Hepatocyte (in vitro differentiated cells): ENCODE data around the gene CKB. TPM values are rescaled to one million over a fixed set of nuclear protein-coding genes. Genes with fewer than 3 reads are reported as not detected.

ENCODE experiments used
- DNase-seq: peaks from one replicate; pipeline ENCODE4 v3.0.0-alpha.2; 2016; ENCODE audit warnings: low spot score
- H2AFZ ChIP-seq: fragments of 200-600 bp; sonication (generic); 2 replicates; pipeline ENCODE4 v1.6.0; 2016; ENCODE audit warnings: antibody characterized with exemption, mild to moderate bottlenecking
- H3K27ac ChIP-seq: fragments of 200-600 bp; sonication (generic); 2 replicates; pipeline ENCODE4 v1.5.1; 2016; ENCODE audit warnings: mild to moderate bottlenecking
- H3K27me3 ChIP-seq: fragments of 200-600 bp; sonication (generic); 2 replicates; pipeline ENCODE4 v1.6.1; 2016
- H3K36me3 ChIP-seq: fragments of 200-600 bp; sonication (generic); replicated peaks from 2 replicates; pipeline ENCODE4 v1.5.1; 2016; ENCODE audit warnings: low read depth; ENCODE audit not compliant: insufficient read depth
- H3K4me1 ChIP-seq: fragments of 200-600 bp; sonication (generic); 2 replicates; pipeline ENCODE4 v1.5.1; 2016; ENCODE audit warnings: mild to moderate bottlenecking, moderate library complexity; ENCODE audit not compliant: insufficient read depth
- H3K4me2 ChIP-seq: fragments of 200-600 bp; sonication (generic); 2 replicates; pipeline ENCODE4 v1.6.0; 2016
- H3K4me3 ChIP-seq: fragments of 200-600 bp; sonication (generic); 2 replicates; pipeline ENCODE4 v1.5.1; 2016; ENCODE audit warnings: mild to moderate bottlenecking
- H3K79me2 ChIP-seq: fragments of 200-600 bp; sonication (generic); 2 replicates; pipeline ENCODE4 v1.6.0; 2017; ENCODE audit warnings: mild to moderate bottlenecking
- H3K9me2 ChIP-seq: fragments of 200-600 bp; sonication (generic); replicated peaks from 2 replicates; pipeline ENCODE4 v1.6.0; 2017; ENCODE audit warnings: mild to moderate bottlenecking; ENCODE audit not compliant: insufficient read depth
- H3K9me3 ChIP-seq: fragments of 200-600 bp; sonication (generic); 2 replicates; pipeline ENCODE4 v1.5.1; 2016; ENCODE audit warnings: low read depth, mild to moderate bottlenecking
- H4K20me1 ChIP-seq: fragments of 200-600 bp; sonication (generic); 2 replicates; pipeline ENCODE4 v1.6.0; 2016; ENCODE audit warnings: mild to moderate bottlenecking; ENCODE audit not compliant: insufficient read depth, poor library complexity, severe bottlenecking
- EZH2 ChIP-seq: fragments of 200-600 bp; sonication (generic); IDR thresholded peaks from 2 replicates; pipeline ENCODE4 v1.6.1; 2016; ENCODE audit warnings: antibody characterized with exemption, mild to moderate bottlenecking, borderline replicate concordance
- EZH2phosphoT487 ChIP-seq: fragments of 200-600 bp; sonication (generic); IDR thresholded peaks from one replicate; pipeline ENCODE4 v1.6.1; 2018; ENCODE audit warnings: antibody characterized with exemption, mild to moderate bottlenecking, low read depth, moderate library complexity; ENCODE audit not compliant: unreplicated experiment, severe bottlenecking
- WGBS: methylation state at CpG from one replicate; pipeline ENCODE4 v1.1.6; 2016; ENCODE audit warnings: low lambda C conversion rate; ENCODE audit errors: missing lambda C conversion rate; 5-methylcytosine and 5-hydroxymethylcytosine counted together
- polyA plus RNA-seq: library from polyadenylated mRNA; unstranded; fragments of >200 nt; fragmentation: Nextera tagmentation; extraction: Ambion mirVana; gene quantifications from 2 replicates; pipeline ENCODE4 v1.2.1, GENCODE V29; 2016
- total RNA-seq: library from RNA; depleted of rRNA; stranded (reverse); fragments of >200 nt; gene quantifications from 2 replicates; pipeline ENCODE4 v1.2.3, GENCODE V29; 2014
- TF ChIP-seq, protein P1 (sequence below): fragments of 200-600 bp; sonication (generic); IDR thresholded peaks from 2 replicates; pipeline ENCODE4 v1.5.1; 2016; ENCODE audit warnings: antibody characterized with exemption, mild to moderate bottlenecking; ENCODE audit not compliant: poor library complexity

The CKB gene
- total and polyA plus RNA-seq, 2 experiments from 2014 or later = 682 to 2,829 TPM

DNA sequence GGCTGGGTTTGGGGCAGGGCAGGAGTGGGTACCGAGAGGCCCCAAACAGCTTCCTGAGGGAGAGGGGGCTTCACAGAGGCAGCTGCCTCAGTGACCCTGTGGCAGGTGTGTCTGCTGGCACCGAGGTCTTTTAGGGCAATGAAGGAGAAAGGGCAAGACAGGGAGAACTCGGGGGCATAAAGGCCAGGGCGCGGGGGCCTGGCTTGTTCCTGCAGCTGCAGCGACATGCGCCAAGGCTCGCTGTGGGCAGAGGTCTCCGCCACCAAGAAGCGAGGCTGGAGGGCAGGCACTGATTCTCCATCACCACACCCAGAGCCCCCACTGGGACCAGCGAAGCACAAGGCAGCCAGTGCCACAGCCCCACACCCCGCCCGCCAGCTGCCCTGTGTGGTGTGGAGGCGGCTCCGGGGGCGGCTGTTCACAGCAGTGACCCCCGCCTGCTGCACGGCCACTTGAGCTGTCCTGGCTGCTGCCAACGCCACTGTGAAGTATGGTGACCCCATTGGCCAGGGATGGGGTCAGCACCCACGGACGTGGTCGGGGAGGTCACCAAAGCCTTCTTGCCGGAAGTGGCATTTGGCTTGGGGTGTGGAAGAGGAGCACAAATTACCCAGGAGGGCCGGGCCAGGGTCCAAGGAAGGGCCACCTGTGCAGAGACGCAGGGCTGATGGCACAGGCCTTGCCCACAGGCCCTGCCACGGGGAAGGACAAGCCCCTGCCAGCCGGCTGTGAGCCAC, 23.5 kb upstream of the CKB start:
- Histone ChIP-seq H3K9me3 (no peaks in the 10 kb centered on the region), H3K36me3 (no peaks in the 10 kb centered on the region), H3K4me3 (no peak overlapping the region), H3K27ac (no peak overlapping the region), H2AFZ (no peak overlapping the region), H4K20me1 (no peaks in the 10 kb centered on the region), H3K4me1 (peaks cover 22% of the 10 kb centered on the region), H3K27me3 (no peaks in the 10 kb centered on the region), H3K79me2 (no peaks in the 10 kb centered on the region), H3K9me2 (no peaks in the 10 kb centered on the region), H3K4me2 (no peak overlapping the region)
- WGBS = 90% methylated on average over 22 of the region's 27 CpGs
- no peak for DNase-seq
- TF ChIP-seq EZH2phosphoT487 (no peak), EZH2 (no peak)
- TF ChIP-seq, protein P1, sequence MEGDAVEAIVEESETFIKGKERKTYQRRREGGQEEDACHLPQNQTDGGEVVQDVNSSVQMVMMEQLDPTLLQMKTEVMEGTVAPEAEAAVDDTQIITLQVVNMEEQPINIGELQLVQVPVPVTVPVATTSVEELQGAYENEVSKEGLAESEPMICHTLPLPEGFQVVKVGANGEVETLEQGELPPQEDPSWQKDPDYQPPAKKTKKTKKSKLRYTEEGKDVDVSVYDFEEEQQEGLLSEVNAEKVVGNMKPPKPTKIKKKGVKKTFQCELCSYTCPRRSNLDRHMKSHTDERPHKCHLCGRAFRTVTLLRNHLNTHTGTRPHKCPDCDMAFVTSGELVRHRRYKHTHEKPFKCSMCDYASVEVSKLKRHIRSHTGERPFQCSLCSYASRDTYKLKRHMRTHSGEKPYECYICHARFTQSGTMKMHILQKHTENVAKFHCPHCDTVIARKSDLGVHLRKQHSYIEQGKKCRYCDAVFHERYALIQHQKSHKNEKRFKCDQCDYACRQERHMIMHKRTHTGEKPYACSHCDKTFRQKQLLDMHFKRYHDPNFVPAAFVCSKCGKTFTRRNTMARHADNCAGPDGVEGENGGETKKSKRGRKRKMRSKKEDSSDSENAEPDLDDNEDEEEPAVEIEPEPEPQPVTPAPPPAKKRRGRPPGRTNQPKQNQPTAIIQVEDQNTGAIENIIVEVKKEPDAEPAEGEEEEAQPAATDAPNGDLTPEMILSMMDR = no peak

DNA sequence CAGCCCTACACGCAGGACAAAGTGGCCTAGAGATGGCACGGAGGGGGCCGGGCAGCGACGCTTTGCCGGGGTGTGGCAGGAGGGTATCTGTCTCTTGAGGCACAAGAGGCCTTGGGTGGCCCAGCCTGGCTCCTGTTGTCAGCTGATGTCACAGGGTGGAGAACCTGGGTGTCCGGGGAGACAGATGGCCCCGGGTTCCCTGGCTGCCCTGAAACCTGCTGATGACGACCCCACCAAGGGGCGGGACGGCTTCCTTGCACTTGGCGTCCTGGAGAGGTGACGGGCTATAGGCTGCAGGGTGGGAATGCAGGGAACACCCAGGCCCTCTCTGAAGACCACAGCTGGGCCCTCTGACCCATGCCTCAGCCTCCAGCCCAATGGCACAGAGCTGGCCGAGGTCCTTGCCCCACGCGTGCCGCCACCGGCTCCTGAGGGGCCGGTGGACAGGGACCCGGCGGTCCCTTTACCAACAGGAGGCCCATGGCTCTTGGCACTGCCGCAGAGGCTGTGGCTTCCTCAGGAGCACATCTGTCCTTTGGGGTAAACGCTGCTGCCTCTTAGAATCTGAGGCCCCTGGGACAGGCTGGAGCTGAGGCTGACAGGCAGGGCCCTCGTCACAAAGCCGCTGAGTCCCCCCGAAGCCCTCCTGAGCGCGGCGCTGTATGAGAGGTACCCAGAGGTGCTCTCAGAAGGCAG, 22.7 kb upstream of the CKB start:
- Histone ChIP-seq H4K20me1 (no peaks in the 10 kb centered on the region), H3K27ac (no peak overlapping the region), H3K27me3 (no peaks in the 10 kb centered on the region), H3K4me2 (no peak overlapping the region), H2AFZ (no peak overlapping the region), H3K4me3 (no peak overlapping the region), H3K79me2 (no peaks in the 10 kb centered on the region), H3K9me2 (no peaks in the 10 kb centered on the region), H3K9me3 (no peaks in the 10 kb centered on the region), H3K4me1 (peaks cover 29% of the 10 kb centered on the region), H3K36me3 (no peaks in the 10 kb centered on the region)
- TF ChIP-seq EZH2 = no peak
- no peak for TF ChIP-seq EZH2phosphoT487
- TF ChIP-seq, protein P1 = no peak
- no peak for DNase-seq
- WGBS = 89% methylated on average over 29 of the region's 29 CpGs

DNA sequence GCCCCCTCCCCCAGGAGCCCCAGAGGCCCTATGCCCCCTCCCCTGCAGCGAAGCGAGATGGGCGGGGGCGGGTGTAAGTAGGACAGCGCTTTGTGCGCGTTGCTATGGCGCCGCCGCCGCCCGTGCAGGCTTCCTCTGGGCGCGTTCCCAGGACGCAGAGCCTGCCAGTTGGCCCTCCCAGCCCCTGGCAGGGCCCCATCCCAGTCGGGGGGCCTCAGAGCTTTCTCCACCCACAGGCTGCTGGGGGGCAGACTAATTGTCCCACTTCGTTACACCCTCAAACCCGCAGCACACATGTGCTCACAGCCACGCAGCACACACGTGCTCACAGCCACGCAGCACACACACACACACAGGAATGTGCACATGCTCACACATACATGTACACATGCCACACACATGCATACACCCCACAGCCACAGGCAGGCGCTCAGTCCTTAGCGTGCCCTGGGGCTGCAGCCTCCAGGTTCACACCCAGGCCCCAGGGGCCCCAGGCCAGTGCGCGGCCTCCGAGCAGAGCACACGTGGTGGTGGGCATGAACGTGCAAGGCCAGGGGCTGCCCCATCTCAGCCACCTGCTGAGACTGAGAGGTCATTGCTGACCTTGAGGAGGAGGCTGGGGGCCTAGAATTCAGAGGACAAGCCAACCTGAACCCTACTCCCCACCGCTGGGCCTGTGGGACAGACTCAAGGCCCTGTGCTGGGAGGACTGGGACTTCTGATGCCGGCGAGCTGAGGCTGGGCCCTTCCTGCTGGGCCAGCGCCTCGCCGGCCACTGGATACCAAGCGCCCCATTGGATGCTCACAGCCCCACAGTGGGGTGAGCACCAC, 22.0 kb upstream of the CKB start:
- peaks cover 34% of the 10 kb centered on the region for H3K4me1 ChIP-seq
- TF ChIP-seq EZH2 (no peak), EZH2phosphoT487 (no peak)
- TF ChIP-seq, protein P1 = no peak
- H3K4me3 ChIP-seq = no peak overlapping the region
- H3K27ac ChIP-seq = no peak overlapping the region
- no peaks in the 10 kb centered on the region for H4K20me1 ChIP-seq
- no peaks in the 10 kb centered on the region for H3K27me3 ChIP-seq
- H2AFZ ChIP-seq = no peak overlapping the region
- 91% methylated on average over 22 of the region's 35 CpGs for WGBS
- no peak for DNase-seq
- H3K9me2 ChIP-seq = no peaks in the 10 kb centered on the region
- H3K4me2 ChIP-seq = no peak overlapping the region
- H3K36me3 ChIP-seq = no peaks in the 10 kb centered on the region
- H3K9me3 ChIP-seq = no peaks in the 10 kb centered on the region
- no peaks in the 10 kb centered on the region for H3K79me2 ChIP-seq
